GM23338 (cell line): ENCODE measurements around the gene RHOD. TPM values are rescaled to one million over a fixed set of nuclear protein-coding genes. Genes with fewer than 3 reads are reported as not detected.

Source experiments
- ATAC-seq: fragments of 200-7000 bp; cut with Tn5 transposase; 3 replicates; pipeline ENCODE4 v1.9.1; 2020
- DNase-seq: peaks from one replicate; pipeline ENCODE4 v3.0.0-alpha.2; 2015; ENCODE audit warnings: low spot score
- H2AFZ ChIP-seq: fragments of 200-600 bp; sonication (generic); 2 replicates; pipeline ENCODE4 v1.8.0; 2016; ENCODE audit warnings: antibody characterized with exemption, mild to moderate bottlenecking, moderate library complexity
- H3F3A ChIP-seq: fragments of 200-600 bp; sonication (generic); replicated peaks from 2 replicates; pipeline ENCODE4 v1.8.0; 2017; ENCODE audit warnings: antibody characterized with exemption, mixed run types, low read depth
- H3K27ac ChIP-seq: fragments of 200-600 bp; sonication (generic); 2 replicates; pipeline ENCODE4 v1.6.1; 2016; ENCODE audit warnings: low read depth
- H3K27me3 ChIP-seq: fragments of 200-600 bp; sonication (generic); 2 replicates; pipeline ENCODE4 v1.8.0; 2016; ENCODE audit warnings: mild to moderate bottlenecking, mixed run types, moderate library complexity; ENCODE audit not compliant: insufficient read depth
- H3K36me3 ChIP-seq: fragments of 200-600 bp; sonication (generic); 2 replicates; pipeline ENCODE4 v1.8.0; 2016; ENCODE audit warnings: mild to moderate bottlenecking; ENCODE audit not compliant: insufficient read depth
- H3K4me1 ChIP-seq: fragments of 200-600 bp; sonication (generic); 2 replicates; pipeline ENCODE4 v1.8.0; 2016; ENCODE audit warnings: mild to moderate bottlenecking, moderate library complexity; ENCODE audit not compliant: insufficient read depth
- H3K4me2 ChIP-seq: fragments of 200-600 bp; sonication (generic); 2 replicates; pipeline ENCODE4 v1.7.1; 2017; ENCODE audit warnings: mixed run types
- H3K4me3 ChIP-seq: fragments of 200-600 bp; sonication (generic); 2 replicates; pipeline ENCODE4 v1.6.1; 2016; ENCODE audit warnings: mixed run types
- H3K79me2 ChIP-seq: fragments of 200-600 bp; sonication (generic); replicated peaks from 2 replicates; pipeline ENCODE4 v1.8.0; 2017; ENCODE audit warnings: mild to moderate bottlenecking; ENCODE audit not compliant: insufficient read depth
- H3K9me2 ChIP-seq: fragments of 200-600 bp; sonication (generic); 2 replicates; pipeline ENCODE4 v1.8.0; 2017; ENCODE audit not compliant: insufficient read depth
- H4K20me1 ChIP-seq: fragments of 200-600 bp; sonication (generic); replicated peaks from 2 replicates; pipeline ENCODE4 v1.8.0; 2017; ENCODE audit warnings: mild to moderate bottlenecking; ENCODE audit not compliant: insufficient read depth
- H3K27ac Mint-ChIP-seq: 2 replicates; pipeline ENCODE4 v1.8.0; 2020; ENCODE audit warnings: inconsistent platforms, mild to moderate bottlenecking, moderate library complexity, mixed read lengths
- H3K27me3 Mint-ChIP-seq: 3 replicates; pipeline ENCODE4 v1.8.0; 2022; ENCODE audit warnings: low read depth, mild to moderate bottlenecking, moderate library complexity, mixed read lengths, inconsistent platforms; ENCODE audit not compliant: insufficient read depth, poor library complexity
- H3K36me3 Mint-ChIP-seq: 3 replicates; pipeline ENCODE4 v1.8.0; 2021; ENCODE audit warnings: low read depth, mild to moderate bottlenecking, inconsistent platforms, moderate library complexity, mixed read lengths
- H3K4me1 Mint-ChIP-seq: 3 replicates; pipeline ENCODE4 v1.8.0; 2020; ENCODE audit warnings: mild to moderate bottlenecking, inconsistent platforms, mixed read lengths
- H3K4me3 Mint-ChIP-seq: 3 replicates; pipeline ENCODE4 v1.8.0; 2021; ENCODE audit warnings: moderate library complexity, mild to moderate bottlenecking, inconsistent platforms, mixed read lengths
- H3K9me3 Mint-ChIP-seq: 3 replicates; pipeline ENCODE4 v1.8.0; 2020; ENCODE audit warnings: moderate library complexity, mild to moderate bottlenecking, inconsistent platforms, mixed read lengths
- ETS1 ChIP-seq: IDR thresholded peaks from 2 replicates; pipeline ENCODE4 v1.6.1; 2016; ENCODE audit warnings: antibody characterized with exemption
- EZH2phosphoT487 ChIP-seq: fragments of 200-600 bp; sonication (generic); IDR thresholded peaks from one replicate; pipeline ENCODE4 v1.8.1; 2018; ENCODE audit warnings: antibody characterized with exemption; ENCODE audit not compliant: unreplicated experiment
- JUNB ChIP-seq: IDR thresholded peaks from one replicate; pipeline ENCODE4 v1.6.1; 2016; ENCODE audit warnings: antibody characterized with exemption; ENCODE audit not compliant: unreplicated experiment
- NANOG ChIP-seq: IDR thresholded peaks from 2 replicates; pipeline ENCODE4 v1.6.1; 2016; ENCODE audit warnings: antibody characterized with exemption, borderline replicate concordance
- REST ChIP-seq: IDR thresholded peaks from one replicate; pipeline ENCODE4 v1.6.1; 2018; ENCODE audit warnings: antibody characterized with exemption; ENCODE audit not compliant: unreplicated experiment
- STAT1 ChIP-seq: IDR thresholded peaks from one replicate; pipeline ENCODE4 v1.6.1; 2016; ENCODE audit warnings: antibody characterized with exemption; ENCODE audit not compliant: unreplicated experiment
- ZNF114 ChIP-seq: fragments of 250-450 bp; sonication (Bioruptor Pico); IDR thresholded peaks from 2 replicates; pipeline ENCODE4 v1.5.0; 2020; ENCODE audit warnings: mild to moderate bottlenecking, moderate library complexity
- ZNF331 ChIP-seq: fragments of 250-450 bp; sonication (Bioruptor Pico); IDR thresholded peaks from 2 replicates; pipeline ENCODE4 v1.5.0; 2020; ENCODE audit warnings: low read depth, mild to moderate bottlenecking, moderate library complexity
- polyA plus RNA-seq: library from polyadenylated mRNA; unstranded; fragments of >200 nt; fragmentation: Nextera tagmentation; extraction: Ambion mirVana; gene quantifications from 2 replicates; pipeline ENCODE4 v1.2.1, GENCODE V29; 2016
- total RNA-seq: library from RNA; depleted of rRNA; stranded (reverse); fragments of >200 nt; shearing (Covaris generic); gene quantifications from 2 replicates; pipeline ENCODE4 v1.2.3, GENCODE V29; 2014

RHOD gene
- total and polyA plus RNA-seq, 2 experiments from 2014 or later, result 13.8 to 16.2 TPM

- H3K27me3 ChIP-seq, result peaks cover 8% of the 10 kb centered on the region
- peaks cover 22% of the 10 kb centered on the region for H3K4me1 Mint-ChIP-seq
- H3K4me3 ChIP-seq, result no peak overlapping the region
- DNase-seq (no peak), ATAC-seq (no peak)
- H3K9me2 ChIP-seq, result no peaks in the 10 kb centered on the region
- no peak overlapping the region for H3K4me2 ChIP-seq
- H3K9me3 Mint-ChIP-seq, result no peaks in the 10 kb centered on the region
- H3K27ac Mint-ChIP-seq, result no peak overlapping the region
- peaks cover 18% of the 10 kb centered on the region for H3K27me3 Mint-ChIP-seq
- no peak for TF ChIP-seq NANOG
- TF ChIP-seq ZNF114 (CRISPR knock-in tag), result no peak
- no peak for TF ChIP-seq REST
- no peak for TF ChIP-seq ZNF331
- TF ChIP-seq ETS1, result no peak
- no peak for TF ChIP-seq JUNB
- H4K20me1 ChIP-seq, result no peaks in the 10 kb centered on the region
- peaks cover 16% of the 10 kb centered on the region for H3K4me1 ChIP-seq
- H2AFZ ChIP-seq, result no peak overlapping the region
- no peak overlapping the region for H3K4me3 Mint-ChIP-seq
- 0 out of 2 replicates have a peak, but pooled peaks cover 11% of the 10 kb centered on the region for H3F3A ChIP-seq
- H3K79me2 ChIP-seq, result no peaks in the 10 kb centered on the region
- no peaks in the 10 kb centered on the region for H3K36me3 Mint-ChIP-seq
- H3K36me3 ChIP-seq, result no peaks in the 10 kb centered on the region
- no peak overlapping the region for H3K27ac ChIP-seq
Observed at GRCh38 chr11:67059671-67060070, 3.0 kb downstream of the RHOD start.

GRCh38 chr11:67060111-67060522, 3.5 kb downstream of the RHOD start:
- H2AFZ ChIP-seq, result no peak overlapping the region
- Mint-ChIP-seq H3K27me3 (peaks cover 18% of the 10 kb centered on the region), H3K36me3 (no peaks in the 10 kb centered on the region), H3K4me3 (no peak overlapping the region), H3K27ac (no peak overlapping the region), H3K4me1 (peaks cover 17% of the 10 kb centered on the region), H3K9me3 (no peaks in the 10 kb centered on the region)
- H3K9me2 ChIP-seq, result no peaks in the 10 kb centered on the region
- H3K27ac ChIP-seq, result no peak overlapping the region
- no peaks in the 10 kb centered on the region for H3K79me2 ChIP-seq
- peaks cover 14% of the 10 kb centered on the region for H3K4me1 ChIP-seq
- H3K36me3 ChIP-seq, result no peaks in the 10 kb centered on the region
- TF ChIP-seq JUNB (no peak), STAT1 (no peak), EZH2phosphoT487 (no peak)
- no peaks in the 10 kb centered on the region for H4K20me1 ChIP-seq
- 0 out of 2 replicates have a peak, but pooled peaks cover 11% of the 10 kb centered on the region for H3F3A ChIP-seq
- DNase-seq (no peak), ATAC-seq (no peak)
- H3K4me2 ChIP-seq, result no peak overlapping the region
- H3K27me3 ChIP-seq, result peaks cover 8% of the 10 kb centered on the region
- no peak overlapping the region for H3K4me3 ChIP-seq
